Pancreas (tissue), 10 donors: ENCODE results near the gene CAVIN2. TPM values are rescaled to one million over a fixed set of nuclear protein-coding genes. Genes with fewer than 3 reads are reported as not detected.

Experiments used
- ATAC-seq, 4 donors: fragments of 200-7000 bp; cut with Tn5 transposase; one replicate each; pipeline versions ENCODE4 v1.8.0 to v1.9.1; 2020; ENCODE audit warnings: mild to moderate bottlenecking in 4 of 4, moderate library complexity in 4 of 4
- DNase-seq, 6 donors: peaks; one replicate each; pipeline ENCODE4 v3.0.0-alpha.2; 2020
- FAIRE-seq: peaks from 2 replicates; lab custom pipeline; 2012; peaks lifted over from hg19 to GRCh38; lab: Jason Lieb, UNC
- H3K27ac ChIP-seq, 4 donors: fragments of 200-600 bp; sonication (generic); 1 replicate in 3 of 4; 2 replicates in 1 of 4; pipeline versions ENCODE4 v1.5.0 to v1.8.0; 2020
- H3K27me3 ChIP-seq, 4 donors: fragments of 200-600 bp; one replicate each; pipeline ENCODE4 v1.8.0; 2021
- H3K36me3 ChIP-seq, 3 donors: fragments of 200-600 bp; sonication (generic) in 1 of 3; one replicate each; pipeline versions ENCODE4 v1.5.0 to v1.8.0; 2020 to 2021
- H3K4me1 ChIP-seq, 3 donors: fragments of 200-600 bp; one replicate each; pipeline ENCODE4 v1.8.0; 2021
- H3K4me3 ChIP-seq, 4 donors: fragments of 200-600 bp; sonication (generic) in 2 of 4; one replicate each; pipeline versions ENCODE4 v1.5.0 to v1.8.0; 2020 to 2021
- H3K9me3 ChIP-seq, 4 donors: fragments of 200-600 bp; one replicate each; pipeline ENCODE4 v1.8.0; 2021
- CTCF ChIP-seq, 4 donors: fragments of 200-600 bp; sonication (generic) in 3 of 4; IDR thresholded peaks; one replicate each; pipeline versions ENCODE4 v1.5.0 to v1.8.0; 2021; ENCODE audit warnings: antibody characterized with exemption in 4 of 4
- WGBS, 2 donors: extraction: QIAGEN DNeasy Blood & Tissue Kit; methylation state at CpG; one replicate each; pipeline ENCODE4 v1.1.7; 2013; 5-methylcytosine and 5-hydroxymethylcytosine counted together
- intact Hi-C, 3 donors: fragments of 100-400 bp; cut with DNase I; formaldehyde crosslinking; loops; one replicate each; pipeline versions ENCODE4 v1.11.1 to v1.14.2; 2022
- polyA plus RNA-seq, 2 donors: library from polyadenylated mRNA; stranded (reverse); fragments of 200-250 nt; gene quantifications; one replicate each; pipeline ENCODE4 v1.2.3, GENCODE V29; 2013
- total RNA-seq, 6 donors: library from RNA; stranded (reverse); fragmentation: NEBNext Ultra II Directional in 4 of 6; extraction: Animal tissue kit (Norgen Biotek cat#: 25700) in 4 of 6; gene quantifications; one replicate each; pipeline versions ENCODE4 v1.2.1 to v1.2.4, GENCODE V29; 2021 to 2023
- donor health status: healthy with polysubstance abuse.
- donor health status: DM: no; HTN: no; CAD: no; lungs with moderate emphysema.
- donor health status: DM: no; HTN: no; CAD: no.
- donor health status: control.
- donor health status: control.
- donor health status: Bipolar disorder and iron deficiency.
- donor health status: DM: yes; HTN: yes; CAD: no.
- donor health status: DM: no; HTN: no; CAD: no.
- donor health status: DM: no; HTN: no; CAD: no.
- donor health status: DM: yes; HTN: yes; CAD: no.

Gene CAVIN2
- total and polyA plus RNA-seq, 8 donors: 1.3 to 7.0 (median 4.6) TPM

GRCh38 chr2:191866675-191867506 lies 20.0 kb upstream of the CAVIN2 start:
- Histone ChIP-seq H3K4me1 (peaks cover 0 to 10% (median 3%) of the 10 kb centered on the region in 3 donors), H3K27me3 (no peaks in the 10 kb centered on the region), H3K4me3 (no peak overlapping the region), H3K27ac (peak overlapping the region; percentile 28 to 75 (median 54)), H3K9me3 (no peaks in the 10 kb centered on the region), H3K36me3 (no peaks in the 10 kb centered on the region)
- 38 to 40% methylated on average over 7 of the region's 7 CpGs for WGBS, 2 donors
- DNase-seq (peak in 1 of 6 donors; percentile 24), FAIRE-seq (peak; percentile 91), ATAC-seq (peak; percentile 86 to 96 (median 92))
- intact Hi-C loops: no loop called here
- TF ChIP-seq CTCF (IDR thresholded peaks at IDR 0.05): no peak

DNA sequence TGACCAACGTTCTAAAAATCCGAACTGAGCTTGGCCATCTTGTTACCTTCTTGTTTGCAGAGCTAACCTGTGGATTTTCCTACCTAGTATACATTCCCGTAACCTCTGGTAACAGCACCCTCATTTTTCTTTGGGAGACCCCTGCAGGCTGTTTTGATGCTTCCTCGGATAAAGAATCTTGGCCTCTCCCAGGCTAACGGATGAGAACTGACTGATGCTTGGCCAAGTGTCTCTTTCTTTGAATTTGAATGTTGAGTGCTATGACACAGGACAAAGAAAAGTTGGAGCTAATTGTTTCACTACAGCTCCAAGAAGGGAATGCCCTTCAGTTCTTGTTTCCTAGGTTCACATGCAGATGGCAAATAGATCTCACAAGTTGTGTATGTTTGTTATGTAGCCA lies 19.3 kb upstream of the CAVIN2 start:
- Histone ChIP-seq H3K36me3 (no peaks in the 10 kb centered on the region), H3K9me3 (no peaks in the 10 kb centered on the region), H3K4me1 (peaks cover 0 to 10% (median 3%) of the 10 kb centered on the region in 3 donors), H3K27ac (peak overlapping the region in 3 of 4 donors; percentile 28 to 75 (median 64)), H3K4me3 (no peak overlapping the region), H3K27me3 (no peaks in the 10 kb centered on the region)
- no peak for FAIRE-seq
- no peak for TF ChIP-seq CTCF (IDR thresholded peaks at IDR 0.05)
- intact Hi-C loops: no loop called here
- no peak for ATAC-seq
- no peak for DNase-seq
- WGBS, 2 donors: 78 to 86% methylated on average over 5 of the region's 5 CpGs

GRCh38 chr2:191864628-191865374 lies 17.9 kb upstream of the CAVIN2 start:
- no peak for ATAC-seq
- intact Hi-C loops: no loop called here
- peaks cover 0 to 10% (median 3%) of the 10 kb centered on the region in 3 donors for H3K4me1 ChIP-seq
- 71 to 79% methylated on average over 7 of the region's 7 CpGs for WGBS, 2 donors
- no peaks in the 10 kb centered on the region for H3K9me3 ChIP-seq
- no peaks in the 10 kb centered on the region for H3K27me3 ChIP-seq
- no peaks in the 10 kb centered on the region for H3K36me3 ChIP-seq
- TF ChIP-seq CTCF (IDR thresholded peaks at IDR 0.05): no peak
- FAIRE-seq: no peak
- no peak overlapping the region for H3K27ac ChIP-seq
- H3K4me3 ChIP-seq: no peak overlapping the region
- DNase-seq: no peak

GRCh38 chr2:191863988-191864387 lies 17.1 kb upstream of the CAVIN2 start:
- 61 to 75% methylated on average over 2 of the region's 2 CpGs for WGBS, 2 donors
- no peak for DNase-seq
- intact Hi-C loops: no loop called here

More at GRCh38 chr2:191863988-191864387, 17.1 kb upstream of the CAVIN2 start:
- Histone ChIP-seq H3K4me3 (no peak overlapping the region), H3K27ac (no peak overlapping the region), H3K4me1 (peaks cover 0 to 10% (median 3%) of the 10 kb centered on the region in 3 donors), H3K27me3 (no peaks in the 10 kb centered on the region), H3K9me3 (no peaks in the 10 kb centered on the region), H3K36me3 (no peaks in the 10 kb centered on the region)
- no peak for TF ChIP-seq CTCF (IDR thresholded peaks at IDR 0.05)
- ATAC-seq (no peak), FAIRE-seq (no peak)
